ENCODE measurements around the gene DPH7.
A peak's percentile ranks its signal among the peaks of the same experiment; 100 is the strongest.
"Not testable (repeated sequence)": the region's sequence is repeated elsewhere in the genome, so short reads cannot be mapped to it uniquely, and the experiment has no call there.

Gene DPH7

DNA sequence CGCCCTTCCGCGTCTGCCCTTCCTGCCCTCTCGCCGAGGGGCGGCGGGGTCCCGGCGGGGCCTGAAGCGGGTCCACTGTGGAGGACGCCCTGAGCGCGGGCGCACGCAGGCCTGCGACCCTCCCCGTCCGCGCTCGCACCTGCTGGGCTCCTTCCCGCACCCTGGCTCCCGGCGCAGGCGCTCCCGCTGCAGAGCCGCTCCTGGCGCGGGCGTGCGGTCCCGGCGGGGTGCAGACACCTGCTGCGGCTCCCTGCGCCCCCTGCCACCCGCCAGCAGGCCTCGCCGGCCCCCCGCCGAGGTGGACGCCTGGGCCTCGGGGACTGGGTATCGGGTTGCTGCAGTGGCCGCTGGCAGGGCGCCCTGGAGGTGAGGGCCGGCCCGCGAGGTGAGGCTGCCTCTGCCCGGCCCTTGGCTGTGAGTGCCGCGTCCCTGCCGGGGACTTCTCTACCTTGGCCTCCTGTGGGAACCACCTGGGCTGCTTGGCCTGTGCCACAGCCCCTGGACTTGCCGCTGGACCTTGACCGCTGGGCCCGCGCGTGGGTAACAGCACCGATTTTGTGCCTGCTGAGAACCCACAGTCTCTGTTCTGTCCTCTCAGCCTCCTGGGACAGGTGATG, 27.4 kb upstream of the DPH7 start:
- no peak for DNase-seq (ENCODE audit: low read depth)
- peak overlapping the region; percentile 72 for H3K4me3 ChIP-seq (ENCODE audit: low read depth, low read length)
- no peak for TF ChIP-seq CTCF (IDR thresholded peaks at IDR 0.05; ENCODE audit: control insufficient read depth, extremely low read depth, insufficient read depth)

DNA sequence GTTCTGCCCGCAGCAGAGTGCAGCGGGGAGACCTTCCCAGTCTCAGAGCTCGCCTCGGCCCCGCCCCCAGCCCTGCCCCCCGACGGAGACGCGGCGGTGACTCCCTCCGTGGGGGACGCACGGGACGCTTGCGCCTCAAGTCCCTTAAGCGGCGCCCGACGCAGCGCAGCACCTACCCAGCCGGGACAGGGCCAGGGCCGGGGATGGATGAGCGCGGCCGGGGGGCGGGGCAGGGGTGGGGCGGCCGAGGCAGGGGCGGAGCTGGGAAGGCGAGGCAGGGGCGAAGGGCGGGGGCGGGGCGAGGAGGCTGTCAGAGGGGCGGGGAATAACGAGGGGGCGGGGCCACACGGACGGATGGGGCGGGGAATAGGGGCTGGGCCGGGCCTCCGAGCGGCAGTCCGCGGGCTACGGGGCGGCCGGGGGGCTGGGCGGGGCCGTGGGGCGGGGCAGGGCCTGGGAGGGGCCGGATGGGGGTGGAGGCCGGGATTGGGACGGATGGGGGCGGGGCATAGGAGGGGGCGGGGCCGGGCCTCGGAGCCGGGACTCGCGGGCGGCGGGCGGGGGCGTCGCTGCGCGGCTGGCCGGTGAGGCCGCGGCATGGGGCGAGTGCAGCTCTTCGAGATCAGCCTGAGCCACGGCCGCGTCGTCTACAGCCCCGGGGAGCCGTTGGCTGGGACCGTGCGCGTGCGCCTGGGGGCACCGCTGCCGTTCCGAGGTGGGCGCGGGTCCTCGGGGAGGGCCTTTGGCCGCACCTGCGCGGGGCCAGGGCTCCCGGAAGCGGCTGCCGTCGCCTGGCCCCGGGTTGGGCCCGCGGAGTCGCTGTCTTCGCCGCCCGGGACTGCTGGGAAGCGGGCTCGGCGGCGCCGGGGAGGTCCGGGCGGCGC, 26.6 kb upstream of the DPH7 start, which contains the start of gene ARRDC1:
Gene ARRDC1 (plus strand): TSS at position 566 of the 884 bp plus-strand sequence. CDS start 32 bp downstream, at position 598.
- H3K4me3 ChIP-seq (ENCODE audit: low read depth, low read length), result peak within 1 kb of the TSS; percentile 72
- TF ChIP-seq CTCF (IDR thresholded peaks at IDR 0.05; ENCODE audit: control insufficient read depth, extremely low read depth, insufficient read depth), result 0 out of 2 replicates have a peak, but pooled peaks have one; percentile 11
- DNase-seq (ENCODE audit: low read depth), result peak; percentile 88

DNA sequence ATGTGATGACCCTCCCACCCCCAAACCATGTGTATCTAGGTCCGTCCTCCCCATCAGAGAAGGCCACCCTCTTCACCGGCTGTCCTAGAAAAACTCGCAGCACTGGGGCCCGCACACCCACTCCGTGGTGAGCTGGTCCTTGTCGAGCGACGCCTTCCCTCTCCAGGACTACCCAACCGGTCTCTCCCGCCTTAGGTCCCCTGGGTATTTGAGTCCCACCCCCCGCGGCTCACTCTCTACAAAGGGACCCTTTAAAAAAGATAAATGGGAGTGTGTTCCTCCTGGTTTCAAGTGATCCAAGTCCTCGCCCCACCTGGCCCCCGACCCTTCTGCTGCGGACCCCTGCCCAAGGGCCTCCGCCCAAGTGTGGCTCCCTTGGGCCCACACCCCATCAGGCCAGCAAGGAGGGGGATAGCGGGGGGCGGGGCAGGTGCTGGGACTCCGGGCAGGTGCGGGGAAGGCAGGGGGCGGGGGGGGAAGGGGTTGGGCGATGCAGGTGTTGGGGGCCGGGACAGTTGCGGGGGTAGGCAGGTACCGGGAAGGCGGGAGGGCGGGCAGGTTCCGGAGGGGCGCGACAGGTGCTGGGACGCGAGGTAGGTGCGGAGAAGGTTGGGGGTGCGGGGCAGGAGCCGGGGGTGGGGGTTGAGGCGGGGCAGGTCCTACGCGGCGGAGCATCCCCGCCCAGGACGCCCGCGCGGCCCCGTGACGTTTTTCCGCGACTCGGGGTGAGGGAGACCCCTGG, 25.8 kb upstream of the DPH7 start:
- TF ChIP-seq CTCF (IDR thresholded peaks at IDR 0.05; ENCODE audit: control insufficient read depth, extremely low read depth, insufficient read depth), result no peak
- peak overlapping the region; percentile 31 for H3K4me3 ChIP-seq (ENCODE audit: low read depth, low read length)
- DNase-seq (ENCODE audit: low read depth), result no peak

DNA sequence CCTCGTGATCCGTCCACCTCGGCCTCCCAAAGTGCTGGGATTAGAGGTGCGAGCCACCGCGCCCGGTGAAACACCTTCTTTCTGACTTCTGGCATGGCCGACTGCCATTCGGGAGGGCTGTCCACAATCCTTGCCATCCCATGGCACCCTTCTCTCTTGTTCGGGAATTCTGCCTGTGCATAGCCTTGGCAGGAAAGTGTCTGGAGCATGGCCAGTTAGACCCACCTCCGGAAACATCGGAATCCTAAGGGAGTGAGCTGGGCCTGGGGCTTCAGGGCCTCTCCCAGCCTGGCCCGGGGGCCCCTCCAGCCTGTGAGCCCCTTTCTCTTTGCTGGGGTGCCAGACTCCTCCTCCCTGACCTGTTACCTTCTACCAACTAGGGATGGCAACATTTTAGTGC, 25.2 kb upstream of the DPH7 start:
- no peak overlapping the region for H3K4me3 ChIP-seq (ENCODE audit: low read depth, low read length)
- DNase-seq (ENCODE audit: low read depth), result no peak
- no peak for TF ChIP-seq CTCF (IDR thresholded peaks at IDR 0.05; ENCODE audit: control insufficient read depth, extremely low read depth, insufficient read depth)

DNA sequence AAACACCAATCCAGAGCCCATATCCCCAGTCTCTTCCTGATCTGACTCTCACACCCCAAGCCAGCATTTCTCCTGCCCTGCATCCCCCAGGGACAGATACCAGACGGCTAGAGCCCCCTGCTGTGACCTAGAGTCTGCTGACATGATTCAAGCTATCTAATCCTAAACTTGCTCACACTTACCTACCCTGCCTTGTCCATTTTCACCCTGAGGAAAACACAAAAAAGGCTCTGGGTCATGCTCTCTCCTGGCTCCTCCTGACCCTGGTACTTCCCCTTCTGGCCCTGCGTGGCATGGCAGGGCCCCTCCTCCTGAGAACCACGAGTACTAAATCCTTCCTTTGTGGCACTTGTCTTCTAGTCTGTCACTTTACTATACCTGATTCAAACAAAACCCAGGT, 23.9 kb upstream of the DPH7 start:
- no peak overlapping the region for H3K4me3 ChIP-seq (ENCODE audit: low read depth, low read length)
- TF ChIP-seq CTCF (IDR thresholded peaks at IDR 0.05; ENCODE audit: control insufficient read depth, extremely low read depth, insufficient read depth), result no peak
- no peak for DNase-seq (ENCODE audit: low read depth)

DNA sequence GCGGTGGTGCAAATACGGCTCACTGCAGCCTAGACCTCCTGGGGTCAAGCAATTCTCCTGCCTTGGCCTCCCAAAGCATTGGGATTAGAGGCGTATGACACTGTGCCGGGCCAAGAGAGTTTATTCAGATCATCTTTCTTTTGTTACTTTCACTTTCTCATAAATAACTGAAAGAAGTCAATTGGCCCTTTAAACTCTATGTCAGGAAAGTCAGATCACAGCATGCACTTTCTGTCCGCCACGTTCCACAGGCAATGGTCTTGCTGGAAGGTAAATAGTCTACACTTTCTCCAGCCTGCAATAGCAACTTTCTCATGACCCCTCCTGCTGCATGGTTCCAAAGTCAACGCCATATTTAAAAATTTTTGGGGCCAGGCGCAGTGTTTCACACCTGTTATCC, 20.2 kb upstream of the DPH7 start:
- H3K4me3 ChIP-seq (ENCODE audit: low read depth, low read length), result no peak overlapping the region
- no peak for TF ChIP-seq CTCF (IDR thresholded peaks at IDR 0.05; ENCODE audit: control insufficient read depth, extremely low read depth, insufficient read depth)
- no peak for DNase-seq (ENCODE audit: low read depth)

DNA sequence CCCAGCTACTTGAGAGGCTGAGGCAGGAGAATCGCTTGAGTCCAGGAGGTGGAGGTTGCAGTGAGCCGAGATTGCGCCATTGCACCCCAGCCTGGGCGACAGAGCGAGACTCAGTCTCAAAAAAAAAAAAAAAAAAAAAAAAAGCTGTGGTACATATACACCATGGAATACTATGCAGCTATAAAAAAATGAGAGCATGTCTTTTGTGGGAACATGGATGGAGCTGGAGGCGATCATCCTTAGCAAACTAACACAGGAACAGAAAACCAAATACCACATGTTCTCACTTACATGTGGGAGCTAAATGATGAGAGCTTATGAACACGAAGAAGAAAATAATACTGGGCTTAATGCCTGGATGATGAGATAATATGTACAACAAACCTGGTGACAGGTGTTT, 17.9 kb upstream of the DPH7 start:
- DNase-seq (ENCODE audit: low read depth); H3K4me3 ChIP-seq (ENCODE audit: low read depth, low read length): not testable (repeated sequence)

Data from LNCaP clone FGC (cell line).